ENCODE data around the gene IFNGR2. TPM values are rescaled to one million over a fixed set of nuclear protein-coding genes. Genes with fewer than 3 reads are reported as not detected.

The IFNGR2 gene
- polyA plus RNA-seq, 2 of the 4 experiments (the other 2 are of a cell fraction): 24.2 to 47.2 TPM

DNA sequence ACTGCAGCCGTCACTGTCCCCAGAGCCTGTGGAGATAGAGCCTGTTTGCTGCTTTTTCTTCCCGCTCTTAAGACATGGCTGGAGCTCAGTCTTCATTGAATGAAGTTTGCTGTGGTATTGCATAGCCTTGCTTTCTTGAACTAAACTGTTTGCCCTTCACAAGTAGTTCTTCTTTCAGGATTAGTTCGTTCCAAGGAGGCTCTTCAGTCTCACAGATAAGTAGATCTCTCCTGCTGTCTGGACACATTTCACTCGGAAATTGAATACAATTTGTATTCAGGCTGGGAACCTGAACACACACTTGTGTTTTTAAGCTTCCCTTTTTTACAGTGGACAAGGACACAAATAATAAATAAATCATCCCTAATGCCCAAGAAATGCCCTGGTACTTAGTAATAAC is 43.8 kb upstream of the IFNGR2 start (continued):
- TF ChIP-seq, protein P1, sequence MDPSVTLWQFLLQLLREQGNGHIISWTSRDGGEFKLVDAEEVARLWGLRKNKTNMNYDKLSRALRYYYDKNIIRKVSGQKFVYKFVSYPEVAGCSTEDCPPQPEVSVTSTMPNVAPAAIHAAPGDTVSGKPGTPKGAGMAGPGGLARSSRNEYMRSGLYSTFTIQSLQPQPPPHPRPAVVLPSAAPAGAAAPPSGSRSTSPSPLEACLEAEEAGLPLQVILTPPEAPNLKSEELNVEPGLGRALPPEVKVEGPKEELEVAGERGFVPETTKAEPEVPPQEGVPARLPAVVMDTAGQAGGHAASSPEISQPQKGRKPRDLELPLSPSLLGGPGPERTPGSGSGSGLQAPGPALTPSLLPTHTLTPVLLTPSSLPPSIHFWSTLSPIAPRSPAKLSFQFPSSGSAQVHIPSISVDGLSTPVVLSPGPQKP (IDR thresholded peaks at IDR 0.05; ENCODE audit: low read depth, low read length): no peak
- TF ChIP-seq CEBPB (IDR thresholded peaks at IDR 0.05) (no peak), PHF8 (IDR thresholded peaks at IDR 0.05; ENCODE audit: borderline replicate concordance, low read depth) (no peak), FOXS1 (CRISPR knock-in tag; IDR thresholded peaks at IDR 0.05) (no peak), RAD21 (conservative IDR thresholded peaks at IDR 0.05 in 1 of 2, IDR thresholded peaks at IDR 0.05 in 1 of 2) (no peak), NPAS2 (CRISPR knock-in tag; IDR thresholded peaks at IDR 0.05; ENCODE audit: borderline replicate concordance) (no peak), RARB (CRISPR knock-in tag; IDR thresholded peaks at IDR 0.05) (no peak), CHD2 (IDR thresholded peaks at IDR 0.05; ENCODE audit: low read length, partially characterized antibody) (no peak)
- TF ChIP-seq, protein P2, sequence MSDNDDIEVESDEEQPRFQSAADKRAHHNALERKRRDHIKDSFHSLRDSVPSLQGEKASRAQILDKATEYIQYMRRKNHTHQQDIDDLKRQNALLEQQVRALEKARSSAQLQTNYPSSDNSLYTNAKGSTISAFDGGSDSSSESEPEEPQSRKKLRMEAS (IDR thresholded peaks at IDR 0.05): no peak

DNA sequence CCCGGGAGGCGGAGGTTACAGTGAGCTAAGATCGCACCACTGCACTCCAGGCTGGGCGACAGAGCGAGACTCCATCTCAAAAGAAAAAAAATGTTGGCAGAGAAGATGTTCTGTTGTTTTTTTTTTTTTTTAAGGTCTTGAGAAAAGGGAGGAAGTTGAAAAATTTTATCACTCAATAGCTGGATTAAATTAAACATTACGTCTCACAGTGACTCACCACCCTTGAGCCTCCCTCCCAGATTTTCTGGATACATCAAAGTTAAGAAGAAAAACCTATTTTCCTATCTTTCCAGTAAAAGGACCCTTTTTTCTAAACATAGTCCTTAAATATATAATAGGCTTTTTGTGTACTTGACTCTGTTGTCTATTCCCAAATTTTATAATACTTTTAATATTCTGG is 42.9 kb upstream of the IFNGR2 start:
- ChIA-PET POLR2A (interaction anchor here (1.5 kb wide), 1 partner anchor 35 kb away, joined by 3 read pairs; the partner anchor contains the start of gene IFNAR1), CTCF (interaction anchor here (0.6 to 5.3 kb wide), 26 partner anchors 9 to 163 kb away, joined by 3 to 55 read pairs (median 9); no protein-coding TSS in a partner anchor)
- Histone ChIP-seq H3K4me3 (no peak overlapping the region), H3K27ac (no peak overlapping the region), H3K4me1 (peaks cover 13% of the 10 kb centered on the region), H3K4me2 (peak overlapping the region; percentile 86; the same call in 2 of the 3 replicates), H3K9me3 (no peaks in the 10 kb centered on the region)
- no peak for ATAC-seq
- WGBS (ENCODE audit: missing lambda C conversion rate): 80% methylated on average over 6 of the region's 6 CpGs
- no peak for DNase-seq (ENCODE audit: low read depth in 1 of 2, low spot score in 1 of 2)
- TF ChIP-seq ZNF302 (CRISPR knock-in tag; IDR thresholded peaks at IDR 0.05): no peak
- no peak for FAIRE-seq

DNA sequence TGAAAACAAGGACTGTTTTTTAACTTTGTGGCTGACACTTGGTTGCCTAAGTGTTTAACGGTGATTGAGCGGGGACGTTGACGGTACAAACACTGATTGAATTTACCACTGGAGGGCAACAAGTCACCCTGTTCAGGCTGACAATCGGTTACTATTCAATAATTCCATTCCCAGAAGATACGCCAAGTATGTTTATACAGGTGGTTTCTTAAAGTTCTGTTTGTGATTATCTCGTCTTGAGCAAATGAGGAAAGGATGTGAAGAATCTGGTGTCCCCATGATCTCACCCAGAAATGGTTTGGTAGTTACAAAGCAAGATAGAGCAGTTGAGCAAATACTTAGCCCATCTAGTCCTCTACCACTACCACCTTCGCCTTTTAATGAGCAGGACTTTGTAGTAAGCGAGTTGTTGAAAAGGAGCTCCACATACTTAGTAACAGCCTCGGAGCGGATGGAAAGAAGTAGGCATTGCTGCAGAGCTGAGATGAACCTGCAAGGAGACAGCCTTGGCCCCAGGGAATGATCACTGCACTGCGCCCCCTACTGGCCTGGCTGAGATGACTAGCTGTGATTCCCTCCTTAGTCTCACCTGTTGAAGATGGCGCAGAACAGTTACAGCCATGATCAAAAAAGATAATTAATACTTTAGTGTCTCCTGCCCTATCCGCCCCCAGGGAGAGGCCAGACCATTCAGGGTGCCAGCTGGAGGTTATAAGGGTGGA is 42.2 kb upstream of the IFNGR2 start:
- Histone ChIP-seq H3K4me1 (peaks cover 13% of the 10 kb centered on the region), H3K27ac (peak overlapping the region; percentile 74 to 80), H3K9me3 (no peaks in the 10 kb centered on the region), H3K4me2 (peak overlapping the region; percentile 86), H3K4me3 (peak overlapping the region; percentile 42)
- peak; percentile 98 to 99 for ATAC-seq
- DNase-seq (ENCODE audit: low read depth in 1 of 2, low spot score in 1 of 2): peak; percentile 70 to 76
- WGBS (ENCODE audit: missing lambda C conversion rate): 11% methylated on average over 14 of the region's 14 CpGs
- CTCF ChIA-PET: interaction anchor here (0.6 to 5.3 kb wide), 52 partner anchors 8 to 567 kb away, joined by 3 to 55 read pairs (median 6); partner anchors contain the start of genes DNAJC28, IFNGR2, IL10RB and TMEM50B
- TF ChIP-seq RARB (CRISPR knock-in tag; IDR thresholded peaks at IDR 0.05): no peak
- TF ChIP-seq HDAC2 (IDR thresholded peaks at IDR 0.05): no peak
- TF ChIP-seq, protein P3, sequence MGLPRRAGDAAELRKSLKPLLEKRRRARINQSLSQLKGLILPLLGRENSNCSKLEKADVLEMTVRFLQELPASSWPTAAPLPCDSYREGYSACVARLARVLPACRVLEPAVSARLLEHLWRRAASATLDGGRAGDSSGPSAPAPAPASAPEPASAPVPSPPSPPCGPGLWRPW (IDR thresholded peaks at IDR 0.05): no peak
- peak in 1 of 2 experiments; percentile 54; a peak in 3 of 5 replicates for TF ChIP-seq RAD21 (conservative IDR thresholded peaks at IDR 0.05 in 1 of 2, IDR thresholded peaks at IDR 0.05 in 1 of 2)
- TF ChIP-seq, protein P4, sequence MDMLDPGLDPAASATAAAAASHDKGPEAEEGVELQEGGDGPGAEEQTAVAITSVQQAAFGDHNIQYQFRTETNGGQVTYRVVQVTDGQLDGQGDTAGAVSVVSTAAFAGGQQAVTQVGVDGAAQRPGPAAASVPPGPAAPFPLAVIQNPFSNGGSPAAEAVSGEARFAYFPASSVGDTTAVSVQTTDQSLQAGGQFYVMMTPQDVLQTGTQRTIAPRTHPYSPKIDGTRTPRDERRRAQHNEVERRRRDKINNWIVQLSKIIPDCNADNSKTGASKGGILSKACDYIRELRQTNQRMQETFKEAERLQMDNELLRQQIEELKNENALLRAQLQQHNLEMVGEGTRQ (IDR thresholded peaks at IDR 0.05): no peak
- TF ChIP-seq SMC3 (IDR thresholded peaks at IDR 0.05): peak; percentile 51
- TF ChIP-seq, protein P5, sequence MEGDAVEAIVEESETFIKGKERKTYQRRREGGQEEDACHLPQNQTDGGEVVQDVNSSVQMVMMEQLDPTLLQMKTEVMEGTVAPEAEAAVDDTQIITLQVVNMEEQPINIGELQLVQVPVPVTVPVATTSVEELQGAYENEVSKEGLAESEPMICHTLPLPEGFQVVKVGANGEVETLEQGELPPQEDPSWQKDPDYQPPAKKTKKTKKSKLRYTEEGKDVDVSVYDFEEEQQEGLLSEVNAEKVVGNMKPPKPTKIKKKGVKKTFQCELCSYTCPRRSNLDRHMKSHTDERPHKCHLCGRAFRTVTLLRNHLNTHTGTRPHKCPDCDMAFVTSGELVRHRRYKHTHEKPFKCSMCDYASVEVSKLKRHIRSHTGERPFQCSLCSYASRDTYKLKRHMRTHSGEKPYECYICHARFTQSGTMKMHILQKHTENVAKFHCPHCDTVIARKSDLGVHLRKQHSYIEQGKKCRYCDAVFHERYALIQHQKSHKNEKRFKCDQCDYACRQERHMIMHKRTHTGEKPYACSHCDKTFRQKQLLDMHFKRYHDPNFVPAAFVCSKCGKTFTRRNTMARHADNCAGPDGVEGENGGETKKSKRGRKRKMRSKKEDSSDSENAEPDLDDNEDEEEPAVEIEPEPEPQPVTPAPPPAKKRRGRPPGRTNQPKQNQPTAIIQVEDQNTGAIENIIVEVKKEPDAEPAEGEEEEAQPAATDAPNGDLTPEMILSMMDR (IDR thresholded peaks at IDR 0.05): peak; percentile 67
- TF ChIP-seq, protein P6, sequence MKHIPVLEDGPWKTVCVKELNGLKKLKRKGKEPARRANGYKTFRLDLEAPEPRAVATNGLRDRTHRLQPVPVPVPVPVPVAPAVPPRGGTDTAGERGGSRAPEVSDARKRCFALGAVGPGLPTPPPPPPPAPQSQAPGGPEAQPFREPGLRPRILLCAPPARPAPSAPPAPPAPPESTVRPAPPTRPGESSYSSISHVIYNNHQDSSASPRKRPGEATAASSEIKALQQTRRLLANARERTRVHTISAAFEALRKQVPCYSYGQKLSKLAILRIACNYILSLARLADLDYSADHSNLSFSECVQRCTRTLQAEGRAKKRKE (CRISPR knock-in tag; IDR thresholded peaks at IDR 0.05; ENCODE audit: low read depth): no peak
- POLR2A ChIA-PET: interaction anchor here (0.6 to 1.1 kb wide), 4 partner anchors 36 to 734 kb away, joined by 3 to 7 read pairs (median 6); partner anchors contain the start of genes DONSON and IFNAR1
- no peak for FAIRE-seq
